ENCODE results near the gene IL17RC.
"Not testable (repeated sequence)": the region's sequence is repeated elsewhere in the genome, so short reads cannot be mapped to it uniquely, and the experiment has no call there.

Gene IL17RC

GRCh38 chr3:9893739-9894138 lies 23.2 kb upstream of the IL17RC start:
- no peak overlapping the region for H3K4me3 ChIP-seq (ENCODE audit: low read depth, low read length)

GRCh38 chr3:9895715-9896114 lies 21.2 kb upstream of the IL17RC start:
- H3K4me3 ChIP-seq (ENCODE audit: low read depth, low read length), result not testable (repeated sequence)

GRCh38 chr3:9896755-9897407 lies 20.0 kb upstream of the IL17RC start:
- not testable (repeated sequence) for H3K4me3 ChIP-seq (ENCODE audit: low read depth, low read length)

- H3K4me3 ChIP-seq (ENCODE audit: low read depth, low read length), result no peak overlapping the region
These were observed 19.2 kb upstream of the IL17RC start for GRCh38 chr3:9897408-9898372.

GRCh38 chr3:9898467-9899241 lies 18.2 kb upstream of the IL17RC start:
- H3K4me3 ChIP-seq (ENCODE audit: low read depth, low read length), result no peak overlapping the region

- H3K4me3 ChIP-seq (ENCODE audit: low read depth, low read length), result no peak overlapping the region
These were observed 17.6 kb upstream of the IL17RC start for GRCh38 chr3:9899289-9899791.

- H3K4me3 ChIP-seq (ENCODE audit: low read depth, low read length), result not testable (repeated sequence)
These were observed 15.9 kb upstream of the IL17RC start for GRCh38 chr3:9900965-9901415.

- no peak overlapping the region for H3K4me3 ChIP-seq (ENCODE audit: low read depth, low read length)
These were observed 14.9 kb upstream of the IL17RC start for GRCh38 chr3:9901967-9902366.

- H3K4me3 ChIP-seq (ENCODE audit: low read depth, low read length), result no peak within 1 kb of the TSS
These were observed 14.3 kb upstream of the IL17RC start, which contains the start of gene IL17RE for GRCh38 chr3:9902372-9903237. Gene IL17RE (plus strand): TSS chr3:9902848. CDS start chr3:9902933, 85 bp downstream.

- H3K4me3 ChIP-seq (ENCODE audit: low read depth, low read length), result no peak overlapping the region
These were observed 13.7 kb upstream of the IL17RC start for GRCh38 chr3:9903238-9903624.

- H3K4me3 ChIP-seq (ENCODE audit: low read depth, low read length), result no peak overlapping the region
These were observed 13.0 kb upstream of the IL17RC start for GRCh38 chr3:9903904-9904303.

GRCh38 chr3:9906480-9906879 lies 10.4 kb upstream of the IL17RC start:
- no peak overlapping the region for H3K4me3 ChIP-seq (ENCODE audit: low read depth, low read length)

- H3K4me3 ChIP-seq (ENCODE audit: low read depth, low read length), result no peak overlapping the region
These were observed 8.6 kb upstream of the IL17RC start for GRCh38 chr3:9908286-9908685.

GRCh38 chr3:9909221-9910013 lies 7.5 kb upstream of the IL17RC start:
- H3K4me3 ChIP-seq (ENCODE audit: low read depth, low read length), result no peak overlapping the region

GRCh38 chr3:9911863-9912262 lies 5.0 kb upstream of the IL17RC start:
- H3K4me3 ChIP-seq (ENCODE audit: low read depth, low read length), result no peak overlapping the region

- H3K4me3 ChIP-seq (ENCODE audit: low read depth, low read length), result no peak overlapping the region
These were observed 4.5 kb upstream of the IL17RC start for GRCh38 chr3:9912294-9912935.

GRCh38 chr3:9913601-9914000 lies 3.3 kb upstream of the IL17RC start:
- no peak overlapping the region for H3K4me3 ChIP-seq (ENCODE audit: low read depth, low read length)

GRCh38 chr3:9914011-9914410 lies 2.9 kb upstream of the IL17RC start:
- no peak overlapping the region for H3K4me3 ChIP-seq (ENCODE audit: low read depth, low read length)
